Progenitor cell of endocrine pancreas (in vitro differentiated cells): ENCODE results near the gene SACM1L. TPM values are rescaled to one million over a fixed set of nuclear protein-coding genes. Genes with fewer than 3 reads are reported as not detected.

Source experiments
- DNase-seq: peaks from one replicate; pipeline ENCODE4 v3.0.0; 2021; ENCODE audit warnings: low spot score; ENCODE audit not compliant: unreplicated experiment
- H3K27ac Mint-ChIP-seq: 2 replicates; pipeline ENCODE4 v1.8.0; 2021; ENCODE audit warnings: mild to moderate bottlenecking, moderate library complexity, mixed read lengths
- H3K27me3 Mint-ChIP-seq: 2 replicates; pipeline ENCODE4 v1.8.0; 2021; ENCODE audit warnings: mixed read lengths
- H3K36me3 Mint-ChIP-seq: 2 replicates; pipeline ENCODE4 v1.8.0; 2022; ENCODE audit warnings: mixed read lengths; ENCODE audit not compliant: insufficient read depth
- H3K4me1 Mint-ChIP-seq: 2 replicates; pipeline ENCODE4 v1.8.0; 2021; ENCODE audit warnings: low read depth, mixed read lengths
- H3K4me3 Mint-ChIP-seq: 2 replicates; pipeline ENCODE4 v1.8.0; 2021; ENCODE audit warnings: low read depth, mild to moderate bottlenecking, moderate library complexity, mixed read lengths
- H3K9me3 Mint-ChIP-seq: 2 replicates; pipeline ENCODE4 v1.8.0; 2021; ENCODE audit warnings: low read depth, mixed read lengths
- total RNA-seq: library from RNA; stranded (reverse); gene quantifications from 2 replicates; pipeline ENCODE4 v1.2.1, GENCODE V29; 2021
- TF ChIP-seq, protein P1 (sequence below): fragments of 200-600 bp; sonication (generic); IDR thresholded peaks from one replicate; pipeline ENCODE4 v1.5.0; 2021; ENCODE audit warnings: antibody characterized with exemption, mild to moderate bottlenecking; ENCODE audit not compliant: unreplicated experiment

The SACM1L gene
- total RNA-seq, 1 donor from 2014 or later, result 56.7 TPM

DNA sequence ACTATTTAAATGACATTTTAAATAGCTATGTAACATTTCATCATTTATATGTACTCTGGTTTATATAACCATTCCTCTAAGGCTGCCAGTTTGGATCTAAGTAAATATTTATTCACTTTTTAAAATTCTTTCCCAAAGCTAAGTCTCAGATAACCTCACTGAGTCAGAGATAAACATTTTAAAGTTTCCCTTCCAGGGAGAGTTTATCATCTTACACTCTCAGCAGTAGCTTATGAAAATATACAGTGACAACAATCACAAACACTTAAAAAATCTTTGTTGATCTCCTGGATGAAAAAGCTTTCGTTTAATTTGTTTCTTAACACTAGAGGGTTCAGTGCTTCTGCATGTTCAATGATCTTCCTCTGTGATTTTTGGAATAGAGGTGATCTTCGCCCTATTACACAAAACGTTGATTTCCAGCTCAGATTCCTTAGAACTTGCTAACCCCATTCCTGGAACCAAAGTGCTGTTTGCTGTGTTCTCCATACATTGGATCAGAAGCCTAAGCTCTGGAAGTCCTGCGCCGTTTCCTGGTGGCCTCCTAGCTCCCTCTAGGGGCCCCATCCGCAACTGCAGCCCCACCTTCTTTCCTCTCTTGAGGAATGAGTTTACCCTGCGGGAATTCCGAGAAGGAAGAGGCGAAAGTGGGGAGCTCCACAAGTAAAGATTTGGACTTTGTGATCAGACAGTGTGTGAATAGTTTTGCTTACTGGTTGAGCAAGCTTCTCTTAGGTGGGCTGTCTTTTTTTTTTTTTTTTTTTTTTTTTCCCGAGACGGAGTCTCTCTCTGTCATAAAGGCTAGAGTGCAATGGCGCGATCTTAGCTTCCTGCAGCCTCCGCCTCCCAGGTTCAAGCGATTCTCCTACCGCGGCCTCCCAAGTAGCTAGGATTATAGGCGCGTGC is 29.3 kb upstream of the SACM1L start:
- Mint-ChIP-seq H3K27ac (no peak overlapping the region), H3K4me1 (peaks cover 2% of the 10 kb centered on the region), H3K27me3 (no peaks in the 10 kb centered on the region), H3K9me3 (no peaks in the 10 kb centered on the region), H3K4me3 (no peak overlapping the region), H3K36me3 (peaks cover 4% of the 10 kb centered on the region)
- DNase-seq, result peak; percentile 22
- TF ChIP-seq, protein P1, sequence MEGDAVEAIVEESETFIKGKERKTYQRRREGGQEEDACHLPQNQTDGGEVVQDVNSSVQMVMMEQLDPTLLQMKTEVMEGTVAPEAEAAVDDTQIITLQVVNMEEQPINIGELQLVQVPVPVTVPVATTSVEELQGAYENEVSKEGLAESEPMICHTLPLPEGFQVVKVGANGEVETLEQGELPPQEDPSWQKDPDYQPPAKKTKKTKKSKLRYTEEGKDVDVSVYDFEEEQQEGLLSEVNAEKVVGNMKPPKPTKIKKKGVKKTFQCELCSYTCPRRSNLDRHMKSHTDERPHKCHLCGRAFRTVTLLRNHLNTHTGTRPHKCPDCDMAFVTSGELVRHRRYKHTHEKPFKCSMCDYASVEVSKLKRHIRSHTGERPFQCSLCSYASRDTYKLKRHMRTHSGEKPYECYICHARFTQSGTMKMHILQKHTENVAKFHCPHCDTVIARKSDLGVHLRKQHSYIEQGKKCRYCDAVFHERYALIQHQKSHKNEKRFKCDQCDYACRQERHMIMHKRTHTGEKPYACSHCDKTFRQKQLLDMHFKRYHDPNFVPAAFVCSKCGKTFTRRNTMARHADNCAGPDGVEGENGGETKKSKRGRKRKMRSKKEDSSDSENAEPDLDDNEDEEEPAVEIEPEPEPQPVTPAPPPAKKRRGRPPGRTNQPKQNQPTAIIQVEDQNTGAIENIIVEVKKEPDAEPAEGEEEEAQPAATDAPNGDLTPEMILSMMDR, result peak; percentile 69

DNA sequence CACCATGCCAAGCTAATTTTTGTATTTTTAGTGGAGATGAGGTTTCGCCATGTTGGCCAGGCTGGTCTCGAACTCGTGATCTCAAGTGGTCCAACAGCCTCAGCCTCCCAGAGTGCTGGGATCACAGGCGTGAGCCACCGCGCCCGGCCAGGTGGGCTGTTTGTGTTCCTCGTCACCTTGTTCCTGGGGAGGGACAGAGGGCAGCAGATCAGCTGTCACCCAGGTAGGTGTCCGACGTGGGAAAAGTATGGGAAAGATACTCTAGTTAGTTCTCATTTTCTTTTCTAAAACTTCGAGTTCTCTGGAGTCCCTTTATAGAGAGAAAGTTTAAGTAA is 28.7 kb upstream of the SACM1L start:
- TF ChIP-seq, protein P1, result no peak
- no peak overlapping the region for H3K4me3 Mint-ChIP-seq
- no peak overlapping the region for H3K27ac Mint-ChIP-seq
- no peak for DNase-seq
- H3K4me1 Mint-ChIP-seq, result peaks cover 2% of the 10 kb centered on the region
- no peaks in the 10 kb centered on the region for H3K9me3 Mint-ChIP-seq
- no peaks in the 10 kb centered on the region for H3K27me3 Mint-ChIP-seq
- peaks cover 4% of the 10 kb centered on the region for H3K36me3 Mint-ChIP-seq

DNA sequence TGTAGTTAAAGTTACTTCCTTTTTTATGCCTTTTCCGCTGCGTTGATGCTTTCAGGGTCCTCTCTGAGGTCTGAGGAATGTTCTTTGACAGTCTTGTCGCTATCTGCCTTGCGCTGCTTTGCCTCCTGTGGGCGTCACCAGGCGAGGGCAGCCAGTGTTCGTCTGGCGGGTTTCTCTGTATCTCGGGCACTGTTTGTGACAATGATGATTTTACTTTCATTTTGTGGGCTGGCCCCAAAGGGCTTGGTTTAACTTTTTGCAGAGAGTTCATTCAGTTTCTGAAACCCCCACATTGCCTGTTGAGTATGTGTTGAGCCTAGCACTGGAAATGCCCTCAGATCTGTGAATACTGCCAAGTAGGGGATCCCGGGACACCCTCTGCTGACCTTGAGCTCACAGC is 24.6 kb upstream of the SACM1L start:
- Mint-ChIP-seq H3K27ac (no peak overlapping the region), H3K4me1 (peaks cover 2% of the 10 kb centered on the region), H3K36me3 (peaks cover 11% of the 10 kb centered on the region), H3K9me3 (no peaks in the 10 kb centered on the region), H3K27me3 (no peaks in the 10 kb centered on the region), H3K4me3 (no peak overlapping the region)
- TF ChIP-seq, protein P1, result no peak
- no peak for DNase-seq

DNA sequence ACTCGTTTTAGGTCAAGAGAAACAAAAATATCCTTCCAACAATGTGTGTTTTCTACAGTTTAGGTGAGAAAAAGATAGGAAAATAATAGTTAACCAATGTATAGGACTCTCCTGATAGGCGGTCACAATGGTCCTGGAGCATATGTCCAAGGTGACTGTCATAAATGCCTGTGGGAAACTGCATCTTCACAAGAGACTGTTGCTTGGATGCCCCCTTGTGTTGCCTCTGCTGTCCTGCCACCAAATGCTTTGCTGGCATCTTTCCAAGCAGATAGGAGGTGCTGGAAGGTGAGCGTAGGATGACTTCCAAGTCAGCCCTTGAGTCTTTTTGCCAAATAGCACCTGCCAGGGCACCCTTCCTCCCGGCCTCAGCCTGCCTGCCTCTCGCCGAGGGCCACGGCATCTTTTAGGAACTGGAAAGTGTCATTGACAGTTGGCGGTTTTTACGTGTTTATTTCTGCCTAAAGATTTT is 24.1 kb upstream of the SACM1L start:
- TF ChIP-seq, protein P1, result peak; percentile 53
- Mint-ChIP-seq H3K4me3 (no peak overlapping the region), H3K27ac (no peak overlapping the region), H3K9me3 (no peaks in the 10 kb centered on the region), H3K27me3 (no peaks in the 10 kb centered on the region), H3K36me3 (peaks cover 7% of the 10 kb centered on the region), H3K4me1 (no peaks in the 10 kb centered on the region)
- DNase-seq, result no peak

DNA sequence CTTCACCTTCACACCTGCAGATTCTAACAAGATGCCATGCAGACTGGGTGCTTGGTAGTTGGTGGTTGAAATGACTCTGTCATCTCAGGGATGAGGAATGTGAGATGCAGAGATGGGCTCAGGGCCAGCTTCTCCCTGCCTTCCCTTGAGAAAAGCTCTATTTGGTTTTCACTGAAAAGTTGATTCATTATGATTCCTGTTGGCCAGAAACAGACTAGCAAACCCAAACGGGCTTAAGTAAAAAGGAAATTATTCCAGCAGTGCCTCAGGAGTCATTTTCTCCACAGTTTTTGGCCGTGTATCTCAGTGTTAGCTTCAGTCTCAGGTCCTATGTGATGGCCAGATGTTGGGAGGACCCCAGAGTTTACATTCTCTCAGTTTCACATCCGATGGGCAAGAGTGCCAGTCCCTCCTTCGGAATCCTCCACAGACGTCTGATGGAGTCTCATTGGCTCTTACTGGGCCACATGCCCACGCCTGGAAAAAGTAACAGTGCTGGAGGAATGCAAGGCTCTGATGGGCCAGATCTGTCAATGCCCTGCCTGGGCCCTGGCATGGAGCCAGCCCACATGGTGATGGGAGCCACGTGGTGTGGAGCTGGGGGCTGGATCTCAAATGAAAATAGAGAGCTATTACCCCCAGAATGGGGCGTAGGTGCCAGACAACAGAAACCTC is 22.3 kb upstream of the SACM1L start:
- no peaks in the 10 kb centered on the region for H3K27me3 Mint-ChIP-seq
- peaks cover 7% of the 10 kb centered on the region for H3K36me3 Mint-ChIP-seq
- no peak for DNase-seq
- no peak overlapping the region for H3K4me3 Mint-ChIP-seq
- no peaks in the 10 kb centered on the region for H3K4me1 Mint-ChIP-seq
- no peak overlapping the region for H3K27ac Mint-ChIP-seq
- H3K9me3 Mint-ChIP-seq, result no peaks in the 10 kb centered on the region
- TF ChIP-seq, protein P1, result no peak
